ENCODE measurements around the gene NTNG2.
A peak's percentile ranks its signal among the peaks of the same experiment; 100 is the strongest.

Gene NTNG2

DNA sequence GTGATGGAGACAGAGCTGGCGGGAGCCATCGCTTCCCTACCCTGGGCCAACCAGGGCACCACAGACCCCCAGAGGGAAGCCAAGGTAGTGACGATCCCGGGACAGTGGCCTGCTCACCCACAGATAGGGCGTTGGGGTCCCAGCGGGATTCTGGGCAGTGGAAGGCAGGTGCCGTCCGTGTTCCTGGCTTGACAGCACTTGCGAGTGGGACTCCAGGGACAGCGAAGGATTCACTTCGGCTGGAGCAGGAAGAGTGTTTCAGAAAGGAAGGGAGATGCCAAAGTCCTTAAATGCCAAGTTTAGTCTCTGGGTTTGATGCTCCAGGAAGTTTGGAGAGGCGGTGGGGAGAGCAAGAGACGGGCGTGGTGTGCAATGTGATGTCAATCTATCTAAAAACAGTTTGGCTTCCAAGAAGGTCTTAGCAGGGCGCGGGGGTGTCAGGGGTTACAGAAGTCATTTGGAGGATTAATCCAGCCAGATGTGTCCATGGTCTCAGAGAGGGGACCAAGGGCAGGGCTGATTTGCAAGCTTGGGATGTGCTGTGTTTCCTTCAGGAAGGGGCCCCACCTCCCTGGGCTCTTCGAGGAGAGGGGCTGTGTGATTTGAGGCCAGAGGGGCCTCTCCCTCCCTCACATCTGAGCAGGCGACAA, 74.9 kb downstream of the NTNG2 start:
- Histone ChIP-seq H3K36me3 (ENCODE audit: control insufficient read depth in 2 of 2, insufficient read depth in 1 of 2, low read length in 2 of 2) (no peaks in the 10 kb centered on the region), H3K9me3 (ENCODE audit: control insufficient read depth, insufficient read depth, low read depth, low read length) (no peaks in the 10 kb centered on the region), H3K4me1 (ENCODE audit: control insufficient read depth, insufficient read depth, low read length) (no peaks in the 10 kb centered on the region; the same call in 1 of the 2 replicates), H3K27ac (ENCODE audit: extremely low read depth, low read depth, low read length) (no peak overlapping the region), H3K4me3 (ENCODE audit: low read depth, low read length) (no peak overlapping the region)
- TF ChIP-seq ZNF2 (tag by site-specific recombination; IDR thresholded peaks at IDR 0.05) (0 out of 2 replicates have a peak, but pooled peaks have one; percentile 12), OSR2 (tag by site-specific recombination; IDR thresholded peaks at IDR 0.05) (no peak)
- TF ChIP-seq, protein P1, sequence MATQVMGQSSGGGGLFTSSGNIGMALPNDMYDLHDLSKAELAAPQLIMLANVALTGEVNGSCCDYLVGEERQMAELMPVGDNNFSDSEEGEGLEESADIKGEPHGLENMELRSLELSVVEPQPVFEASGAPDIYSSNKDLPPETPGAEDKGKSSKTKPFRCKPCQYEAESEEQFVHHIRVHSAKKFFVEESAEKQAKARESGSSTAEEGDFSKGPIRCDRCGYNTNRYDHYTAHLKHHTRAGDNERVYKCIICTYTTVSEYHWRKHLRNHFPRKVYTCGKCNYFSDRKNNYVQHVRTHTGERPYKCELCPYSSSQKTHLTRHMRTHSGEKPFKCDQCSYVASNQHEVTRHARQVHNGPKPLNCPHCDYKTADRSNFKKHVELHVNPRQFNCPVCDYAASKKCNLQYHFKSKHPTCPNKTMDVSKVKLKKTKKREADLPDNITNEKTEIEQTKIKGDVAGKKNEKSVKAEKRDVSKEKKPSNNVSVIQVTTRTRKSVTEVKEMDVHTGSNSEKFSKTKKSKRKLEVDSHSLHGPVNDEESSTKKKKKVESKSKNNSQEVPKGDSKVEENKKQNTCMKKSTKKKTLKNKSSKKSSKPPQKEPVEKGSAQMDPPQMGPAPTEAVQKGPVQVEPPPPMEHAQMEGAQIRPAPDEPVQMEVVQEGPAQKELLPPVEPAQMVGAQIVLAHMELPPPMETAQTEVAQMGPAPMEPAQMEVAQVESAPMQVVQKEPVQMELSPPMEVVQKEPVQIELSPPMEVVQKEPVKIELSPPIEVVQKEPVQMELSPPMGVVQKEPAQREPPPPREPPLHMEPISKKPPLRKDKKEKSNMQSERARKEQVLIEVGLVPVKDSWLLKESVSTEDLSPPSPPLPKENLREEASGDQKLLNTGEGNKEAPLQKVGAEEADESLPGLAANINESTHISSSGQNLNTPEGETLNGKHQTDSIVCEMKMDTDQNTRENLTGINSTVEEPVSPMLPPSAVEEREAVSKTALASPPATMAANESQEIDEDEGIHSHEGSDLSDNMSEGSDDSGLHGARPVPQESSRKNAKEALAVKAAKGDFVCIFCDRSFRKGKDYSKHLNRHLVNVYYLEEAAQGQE (tag by site-specific recombination; IDR thresholded peaks at IDR 0.05): no peak
- ChIA-PET POLR2A (interaction anchor here (0.9 to 1.3 kb wide), 3 partner anchors 23 to 75 kb away, joined by 3 to 14 read pairs (median 5); partner anchors contain the start of gene NTNG2), CTCF (interaction anchor here (0.7 to 9.9 kb wide), 56 partner anchors 8 to 634 kb away, joined by 3 to 382 read pairs (median 4); partner anchors contain the start of genes MED27 and NTNG2)

DNA sequence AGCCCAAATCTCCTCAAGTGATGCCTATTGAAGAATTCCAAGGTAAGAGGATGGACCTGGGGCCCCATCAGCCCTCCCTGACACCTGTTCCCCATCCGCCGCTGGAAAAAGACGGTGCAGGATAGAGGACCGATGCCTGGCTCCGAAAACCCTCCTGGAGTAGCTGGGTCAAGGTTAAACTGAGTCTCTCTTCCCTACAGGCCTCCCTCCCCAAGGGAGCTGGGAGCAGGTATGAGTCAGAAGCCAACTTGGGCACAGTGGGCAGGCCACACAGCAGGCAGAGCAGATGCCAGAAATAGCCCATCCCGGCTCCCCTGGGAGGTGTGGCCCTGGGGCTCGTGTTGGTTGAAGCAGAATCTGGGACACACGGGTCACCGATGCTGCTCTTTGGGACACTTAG, 75.6 kb downstream of the NTNG2 start:
- ChIA-PET POLR2A (interaction anchor here (0.9 kb wide), 1 partner anchor 75 kb away, joined by 3 read pairs; the partner anchor contains the start of gene NTNG2), CTCF (interaction anchor here (0.6 to 9.9 kb wide), 18 partner anchors 11 to 1633 kb away, joined by 3 to 382 read pairs (median 7); partner anchors contain the start of gene NTNG2)
- Histone ChIP-seq H3K9me3 (ENCODE audit: control insufficient read depth, insufficient read depth, low read depth, low read length) (no peaks in the 10 kb centered on the region), H3K36me3 (ENCODE audit: control insufficient read depth in 2 of 2, insufficient read depth in 1 of 2, low read length in 2 of 2) (no peaks in the 10 kb centered on the region), H3K4me3 (ENCODE audit: low read depth, low read length) (no peak overlapping the region), H3K4me1 (ENCODE audit: control insufficient read depth, insufficient read depth, low read length) (peaks cover 1% of the 10 kb centered on the region; the same call in 1 of the 2 replicates), H3K27ac (ENCODE audit: extremely low read depth, low read depth, low read length) (no peak overlapping the region)
- no peak for TF ChIP-seq ZNF791 (tag by site-specific recombination; IDR thresholded peaks at IDR 0.05)
- TF ChIP-seq GLIS1 (tag by site-specific recombination; IDR thresholded peaks at IDR 0.05): 0 out of 2 replicates have a peak, but pooled peaks have one; percentile 25
- peak; percentile 72 for TF ChIP-seq ZIC2 (tag by site-specific recombination; IDR thresholded peaks at IDR 0.05)

DNA sequence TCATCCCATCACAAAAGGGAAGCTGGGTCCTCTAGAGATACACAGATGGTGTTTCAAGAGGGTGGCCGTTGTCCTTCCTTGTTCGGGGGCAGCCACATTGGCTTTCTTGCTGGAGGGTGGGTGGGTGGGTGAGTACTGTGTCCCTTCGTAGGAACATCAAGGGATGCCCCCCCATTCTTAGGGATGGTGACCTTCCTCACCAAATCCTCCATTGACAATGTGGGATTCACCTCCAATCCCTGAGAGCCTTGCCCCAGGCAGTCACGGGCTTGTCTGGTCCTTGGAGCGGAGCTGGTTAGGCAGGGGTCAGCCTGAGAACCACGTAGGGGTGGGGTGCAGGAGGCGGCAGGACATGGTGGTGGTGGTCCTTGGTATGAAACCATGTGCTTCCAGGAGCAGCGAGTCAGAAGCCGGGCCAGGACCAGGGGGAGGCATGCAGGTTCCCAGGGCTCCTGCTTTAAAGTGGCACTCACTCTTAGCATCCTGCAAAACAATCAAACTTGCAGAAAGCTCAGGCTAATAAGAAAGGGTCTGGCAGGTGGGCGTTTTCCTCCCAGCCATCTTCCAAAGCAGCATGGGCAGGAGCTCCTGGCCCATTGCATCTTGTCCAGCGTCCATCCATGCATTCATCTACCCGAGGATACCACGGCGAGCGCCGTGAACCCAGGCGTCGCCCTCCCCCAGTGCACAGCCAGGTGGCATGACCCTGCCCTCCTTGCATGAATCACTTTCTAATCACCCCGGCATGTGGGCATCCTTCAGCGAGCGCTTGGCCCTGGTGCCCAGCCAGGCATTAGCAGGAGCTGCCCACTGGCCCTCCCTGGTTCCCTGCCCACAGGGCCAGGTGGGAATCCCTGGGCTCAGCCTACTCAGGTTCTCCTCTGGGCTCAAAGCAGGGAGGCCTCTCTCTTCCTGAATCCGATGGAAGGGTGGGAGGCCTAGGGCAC, 76.4 kb downstream of the NTNG2 start:
- POLR2A ChIA-PET: interaction anchor here (1.0 to 1.2 kb wide), 2 partner anchors 22 to 116 kb away, joined by 3 to 4 read pairs; partner anchors contain the start of gene SETX
- CTCF ChIA-PET: interaction anchor here (0.6 to 9.9 kb wide), 16 partner anchors 12 to 1634 kb away, joined by 3 to 382 read pairs (median 5); partner anchors contain the start of gene NTNG2

More for the DNA sequence above, 76.4 kb downstream of the NTNG2 start:
- no peak overlapping the region for H3K4me3 ChIP-seq (ENCODE audit: low read depth, low read length)
- peaks cover 2% of the 10 kb centered on the region; the same call in 1 of the 2 replicates for H3K4me1 ChIP-seq (ENCODE audit: control insufficient read depth, insufficient read depth, low read length)
- no peak overlapping the region for H3K27ac ChIP-seq (ENCODE audit: extremely low read depth, low read depth, low read length)
- no peaks in the 10 kb centered on the region for H3K9me3 ChIP-seq (ENCODE audit: control insufficient read depth, insufficient read depth, low read depth, low read length)
- H3K36me3 ChIP-seq (ENCODE audit: control insufficient read depth in 2 of 2, insufficient read depth in 1 of 2, low read length in 2 of 2): no peaks in the 10 kb centered on the region
- TF ChIP-seq, protein P2, sequence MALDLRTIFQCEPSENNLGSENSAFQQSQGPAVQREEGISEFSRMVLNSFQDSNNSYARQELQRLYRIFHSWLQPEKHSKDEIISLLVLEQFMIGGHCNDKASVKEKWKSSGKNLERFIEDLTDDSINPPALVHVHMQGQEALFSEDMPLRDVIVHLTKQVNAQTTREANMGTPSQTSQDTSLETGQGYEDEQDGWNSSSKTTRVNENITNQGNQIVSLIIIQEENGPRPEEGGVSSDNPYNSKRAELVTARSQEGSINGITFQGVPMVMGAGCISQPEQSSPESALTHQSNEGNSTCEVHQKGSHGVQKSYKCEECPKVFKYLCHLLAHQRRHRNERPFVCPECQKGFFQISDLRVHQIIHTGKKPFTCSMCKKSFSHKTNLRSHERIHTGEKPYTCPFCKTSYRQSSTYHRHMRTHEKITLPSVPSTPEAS (tag by site-specific recombination; IDR thresholded peaks at IDR 0.05): no peak
- TF ChIP-seq ZNF792 (tag by site-specific recombination; IDR thresholded peaks at IDR 0.05) (no peak), KLF1 (tag by site-specific recombination; IDR thresholded peaks at IDR 0.05) (no peak), ZNF157 (tag by site-specific recombination; IDR thresholded peaks at IDR 0.05) (no peak), ZNF391 (tag by site-specific recombination; IDR thresholded peaks at IDR 0.05; ENCODE audit: borderline replicate concordance, low read depth) (no peak), ZNF548 (tag by site-specific recombination; IDR thresholded peaks at IDR 0.05) (no peak)
- TF ChIP-seq, protein P3, sequence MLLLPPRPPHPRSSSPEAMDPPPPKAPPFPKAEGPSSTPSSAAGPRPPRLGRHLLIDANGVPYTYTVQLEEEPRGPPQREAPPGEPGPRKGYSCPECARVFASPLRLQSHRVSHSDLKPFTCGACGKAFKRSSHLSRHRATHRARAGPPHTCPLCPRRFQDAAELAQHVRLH (tag by site-specific recombination; IDR thresholded peaks at IDR 0.05): no peak
